Measurements from ENCODE around the gene C6orf136.

The C6orf136 gene

GRCh38 chr6:30689022-30689865 lies 42.3 kb downstream of the C6orf136 start:
- Histone ChIP-seq H3K27me3 (ENCODE audit: insufficient read depth, low read length) (no peaks in the 10 kb centered on the region), H3K9me3 (ENCODE audit: insufficient read depth, low read depth, low read length) (no peaks in the 10 kb centered on the region), H3K4me1 (ENCODE audit: insufficient read depth, low read length) (peaks cover 23% of the 10 kb centered on the region), H3K36me3 (ENCODE audit: insufficient read depth, low read length) (no peaks in the 10 kb centered on the region), H3K9ac (ENCODE audit: low read depth, low read length) (no peak overlapping the region), H3K4me3 (ENCODE audit: low read length) (peak overlapping the region; percentile 86), H3K27ac (ENCODE audit: low read depth, low read length) (no peak overlapping the region)
- 93% methylated on average over 11 of the region's 11 CpGs for WGBS

GRCh38 chr6:30689985-30690384 lies 43.1 kb downstream of the C6orf136 start:
- no peaks in the 10 kb centered on the region for H3K36me3 ChIP-seq (ENCODE audit: insufficient read depth, low read length)
- H3K9me3 ChIP-seq (ENCODE audit: insufficient read depth, low read depth, low read length): no peaks in the 10 kb centered on the region
- peak overlapping the region; percentile 86 for H3K4me3 ChIP-seq (ENCODE audit: low read length)
- H3K4me1 ChIP-seq (ENCODE audit: insufficient read depth, low read length): peaks cover 20% of the 10 kb centered on the region
- peak overlapping the region; percentile 65; the same call in 1 of the 2 replicates for H3K9ac ChIP-seq (ENCODE audit: low read depth, low read length)
- no peak overlapping the region for H3K27ac ChIP-seq (ENCODE audit: low read depth, low read length)
- no peaks in the 10 kb centered on the region for H3K27me3 ChIP-seq (ENCODE audit: insufficient read depth, low read length)
- WGBS: 59% methylated on average over 4 of the region's 4 CpGs

GRCh38 chr6:30690403-30691207 lies 43.7 kb downstream of the C6orf136 start, which contains the start of gene NRM:
NRM (minus strand) TSS chr6:30690984; CDS start chr6:30690974, 10 bp downstream.
- WGBS: under 1% methylated on average over 40 of the region's 40 CpGs
- no peaks in the 10 kb centered on the region for H3K36me3 ChIP-seq (ENCODE audit: insufficient read depth, low read length)
- H3K9me3 ChIP-seq (ENCODE audit: insufficient read depth, low read depth, low read length): no peaks in the 10 kb centered on the region
- H3K27ac ChIP-seq (ENCODE audit: low read depth, low read length): peak within 1 kb of the TSS; percentile 79; the same call in 1 of the 2 replicates
- no peaks in the 10 kb centered on the region for H3K27me3 ChIP-seq (ENCODE audit: insufficient read depth, low read length)
- H3K4me1 ChIP-seq (ENCODE audit: insufficient read depth, low read length): peaks cover 16% of the 10 kb centered on the region; the same call in 1 of the 2 replicates
- peak within 1 kb of the TSS; percentile 65; the same call in 1 of the 2 replicates for H3K9ac ChIP-seq (ENCODE audit: low read depth, low read length)
- peak within 1 kb of the TSS; percentile 86 for H3K4me3 ChIP-seq (ENCODE audit: low read length)

- Histone ChIP-seq H3K4me3 (ENCODE audit: low read length) (peak overlapping the region; percentile 86), H3K36me3 (ENCODE audit: insufficient read depth, low read length) (no peaks in the 10 kb centered on the region), H3K9me3 (ENCODE audit: insufficient read depth, low read depth, low read length) (no peaks in the 10 kb centered on the region), H3K27me3 (ENCODE audit: insufficient read depth, low read length) (no peaks in the 10 kb centered on the region), H3K9ac (ENCODE audit: low read depth, low read length) (peak overlapping the region; percentile 39; the same call in 1 of the 2 replicates), H3K27ac (ENCODE audit: low read depth, low read length) (peak overlapping the region; percentile 43; the same call in 1 of the 2 replicates), H3K4me1 (ENCODE audit: insufficient read depth, low read length) (peaks cover 15% of the 10 kb centered on the region; the same call in 1 of the 2 replicates)
- WGBS: 45% methylated on average over 4 of the region's 8 CpGs
Observed at GRCh38 chr6:30691208-30691847, 44.4 kb downstream of the C6orf136 start.

GRCh38 chr6:30696432-30696831 lies 49.5 kb downstream of the C6orf136 start:
- Histone ChIP-seq H3K9me3 (ENCODE audit: insufficient read depth, low read depth, low read length) (no peaks in the 10 kb centered on the region), H3K9ac (ENCODE audit: low read depth, low read length) (no peak overlapping the region), H3K27me3 (ENCODE audit: insufficient read depth, low read length) (no peaks in the 10 kb centered on the region), H3K36me3 (ENCODE audit: insufficient read depth, low read length) (peaks cover 18% of the 10 kb centered on the region), H3K27ac (ENCODE audit: low read depth, low read length) (no peak overlapping the region), H3K4me1 (ENCODE audit: insufficient read depth, low read length) (peaks cover 3% of the 10 kb centered on the region; the same call in 1 of the 2 replicates), H3K4me3 (ENCODE audit: low read length) (no peak overlapping the region)
- 92% methylated on average over 5 of the region's 5 CpGs for WGBS

GRCh38 chr6:30700340-30700739 lies 53.4 kb downstream of the C6orf136 start:
- WGBS: 60% methylated on average over 4 of the region's 4 CpGs
- no peaks in the 10 kb centered on the region for H3K27me3 ChIP-seq (ENCODE audit: insufficient read depth, low read length)
- no peak overlapping the region for H3K9ac ChIP-seq (ENCODE audit: low read depth, low read length)
- H3K9me3 ChIP-seq (ENCODE audit: insufficient read depth, low read depth, low read length): no peaks in the 10 kb centered on the region
- H3K27ac ChIP-seq (ENCODE audit: low read depth, low read length): 0 out of 2 replicates have a peak overlapping the region, but pooled peaks have one; percentile 18
- peaks cover 54% of the 10 kb centered on the region for H3K36me3 ChIP-seq (ENCODE audit: insufficient read depth, low read length)
- no peaks in the 10 kb centered on the region; the same call in 1 of the 2 replicates for H3K4me1 ChIP-seq (ENCODE audit: insufficient read depth, low read length)
- no peak overlapping the region for H3K4me3 ChIP-seq (ENCODE audit: low read length)
